ENCODE measurements around the gene VWA5B1.

GRCh38 chr1:20370698-20371097 lies 80.0 kb downstream of the VWA5B1 start:
- TF ChIP-seq CTCF (IDR thresholded peaks at IDR 0.05; ENCODE audit: low read depth, low read length) = no peak
- TF ChIP-seq EZH2phosphoT487 (IDR thresholded peaks at IDR 0.05; ENCODE audit: low read depth) = no peak
